Lower lobe of right lung (tissue), 2 donors: ENCODE results near the gene HOXA5. TPM values are rescaled to one million over a fixed set of nuclear protein-coding genes. Genes with fewer than 3 reads are reported as not detected.

Experiments
- ATAC-seq, 2 donors: fragments of 200-7000 bp; cut with Tn5 transposase; one replicate each; pipeline ENCODE4 v1.9.1; 2020 to 2022; ENCODE audit warnings: mild to moderate bottlenecking in 2 of 2, moderate library complexity in 2 of 2
- DNase-seq: peaks from one replicate; pipeline ENCODE4 v3.0.0-alpha.2; 2020
- H3K27ac ChIP-seq: fragments of 200-600 bp; one replicate; pipeline ENCODE4 v1.8.0; 2022
- H3K27me3 ChIP-seq: fragments of 200-600 bp; one replicate; pipeline ENCODE4 v1.8.0; 2022; ENCODE audit warnings: low read depth
- H3K36me3 ChIP-seq: fragments of 200-600 bp; one replicate; pipeline ENCODE4 v1.8.0; 2022; ENCODE audit warnings: mild to moderate bottlenecking
- H3K4me1 ChIP-seq: fragments of 200-600 bp; one replicate; pipeline ENCODE4 v1.8.0; 2022
- H3K4me3 ChIP-seq: fragments of 200-600 bp; one replicate; pipeline ENCODE4 v1.8.0; 2022; ENCODE audit warnings: mild to moderate bottlenecking
- H3K9me3 ChIP-seq: fragments of 200-600 bp; one replicate; pipeline ENCODE4 v1.8.0; 2022
- intact Hi-C: fragments of 100-400 bp; cut with DNase I; formaldehyde crosslinking; loops from one replicate; pipeline ENCODE4 v1.11.0; 2022
- total RNA-seq: library from RNA; stranded (reverse); fragmentation: NEBNext Ultra II Directional; extraction: Animal tissue kit (Norgen Biotek cat#: 25700); gene quantifications from one replicate; pipeline ENCODE4 v1.2.1, GENCODE V29; 2021
- TF ChIP-seq, protein P1 (sequence below): fragments of 200-600 bp; IDR thresholded peaks from one replicate; pipeline ENCODE4 v1.8.0; 2022; ENCODE audit warnings: antibody characterized with exemption, mild to moderate bottlenecking
- donor health status: DM: no; HTN: yes; CAD: no; lungs with severe emphysema.

The HOXA5 gene
- total RNA-seq, 1 donor from 2014 or later: 16.0 TPM

DNA sequence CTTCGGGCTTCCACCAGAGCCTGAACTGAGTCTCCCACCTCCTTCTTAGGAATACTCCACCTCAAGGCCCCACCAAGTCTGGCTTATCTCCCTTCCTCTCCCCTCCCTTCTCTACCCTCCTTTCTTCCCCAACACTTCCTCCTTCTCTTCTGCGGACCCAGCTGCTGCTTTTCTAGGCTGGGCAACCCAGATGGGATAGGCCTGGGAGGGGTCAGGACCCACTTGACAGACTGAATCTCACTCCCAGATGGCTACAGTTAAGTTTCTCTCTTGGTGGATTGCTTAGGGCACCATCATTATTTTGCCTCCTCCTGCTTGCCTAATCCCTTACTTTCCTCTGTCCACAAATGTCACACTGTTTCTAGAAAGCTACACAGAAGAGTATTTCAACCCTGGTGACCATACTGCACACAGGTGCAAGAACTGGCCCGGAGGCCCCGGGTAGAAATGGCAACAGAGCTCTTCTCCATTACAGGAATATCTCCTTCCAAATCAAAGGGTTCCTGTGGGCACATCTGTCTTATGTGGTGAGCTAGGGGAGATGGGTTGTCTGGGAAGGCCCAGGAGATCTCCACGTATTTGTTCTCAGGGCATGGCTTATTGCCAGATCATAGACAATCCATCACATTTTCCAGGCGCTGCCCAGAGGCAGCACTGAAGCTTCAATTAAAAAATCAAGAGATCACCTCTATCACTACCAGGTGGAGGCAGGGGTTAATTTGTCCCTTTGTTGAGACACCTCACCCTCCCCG lies 46.7 kb upstream of the HOXA5 start:
- TF ChIP-seq, protein P1, sequence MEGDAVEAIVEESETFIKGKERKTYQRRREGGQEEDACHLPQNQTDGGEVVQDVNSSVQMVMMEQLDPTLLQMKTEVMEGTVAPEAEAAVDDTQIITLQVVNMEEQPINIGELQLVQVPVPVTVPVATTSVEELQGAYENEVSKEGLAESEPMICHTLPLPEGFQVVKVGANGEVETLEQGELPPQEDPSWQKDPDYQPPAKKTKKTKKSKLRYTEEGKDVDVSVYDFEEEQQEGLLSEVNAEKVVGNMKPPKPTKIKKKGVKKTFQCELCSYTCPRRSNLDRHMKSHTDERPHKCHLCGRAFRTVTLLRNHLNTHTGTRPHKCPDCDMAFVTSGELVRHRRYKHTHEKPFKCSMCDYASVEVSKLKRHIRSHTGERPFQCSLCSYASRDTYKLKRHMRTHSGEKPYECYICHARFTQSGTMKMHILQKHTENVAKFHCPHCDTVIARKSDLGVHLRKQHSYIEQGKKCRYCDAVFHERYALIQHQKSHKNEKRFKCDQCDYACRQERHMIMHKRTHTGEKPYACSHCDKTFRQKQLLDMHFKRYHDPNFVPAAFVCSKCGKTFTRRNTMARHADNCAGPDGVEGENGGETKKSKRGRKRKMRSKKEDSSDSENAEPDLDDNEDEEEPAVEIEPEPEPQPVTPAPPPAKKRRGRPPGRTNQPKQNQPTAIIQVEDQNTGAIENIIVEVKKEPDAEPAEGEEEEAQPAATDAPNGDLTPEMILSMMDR: no peak
- Histone ChIP-seq H3K9me3 (no peaks in the 10 kb centered on the region), H3K4me3 (no peak overlapping the region), H3K27me3 (peaks cover 100% of the 10 kb centered on the region), H3K36me3 (no peaks in the 10 kb centered on the region), H3K27ac (no peak overlapping the region), H3K4me1 (peaks cover 49% of the 10 kb centered on the region)
- ATAC-seq: no peak
- no peak for DNase-seq
- intact Hi-C loops: loop anchor here (10.0 kb wide), 1 partner anchor 895 kb away; no protein-coding TSS in a partner anchor

DNA sequence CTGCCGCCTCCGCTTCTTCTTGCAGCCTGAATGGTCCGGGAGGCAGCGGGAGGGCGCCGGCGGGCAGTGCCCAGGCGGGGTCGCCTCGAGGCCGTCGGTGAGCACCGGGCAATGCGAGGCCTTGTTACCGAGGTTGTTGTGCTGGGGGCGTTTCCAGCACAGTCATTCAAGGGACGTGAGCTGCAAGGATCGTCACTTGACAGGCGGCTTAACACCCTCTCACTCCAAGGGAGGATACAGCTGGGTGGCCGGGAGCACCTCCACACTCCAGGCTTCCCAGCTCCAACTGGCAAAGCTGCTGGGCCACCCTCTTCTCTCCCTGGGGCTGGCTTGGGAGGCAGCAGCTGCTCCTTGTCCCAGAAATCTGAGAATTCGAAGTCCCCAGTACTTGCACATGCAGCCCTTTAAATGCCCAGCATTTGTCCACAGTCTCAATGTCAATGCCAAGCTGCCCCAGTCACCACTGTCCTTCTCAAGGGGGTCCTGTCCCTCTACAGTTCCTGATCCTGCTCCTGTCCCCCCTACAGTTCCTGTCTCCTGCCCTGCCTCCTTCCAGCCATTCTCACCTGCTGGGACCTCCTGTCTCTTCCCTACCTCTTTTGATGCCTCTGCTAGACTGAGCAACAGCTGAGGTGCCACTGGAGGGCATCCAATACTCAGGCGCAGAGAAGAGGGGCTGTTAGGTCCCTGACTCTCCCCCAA lies 46.0 kb upstream of the HOXA5 start:
- TF ChIP-seq, protein P1: no peak
- Histone ChIP-seq H3K4me3 (peak overlapping the region; percentile 34), H3K27ac (no peak overlapping the region), H3K9me3 (no peaks in the 10 kb centered on the region), H3K4me1 (peaks cover 56% of the 10 kb centered on the region), H3K36me3 (no peaks in the 10 kb centered on the region), H3K27me3 (peaks cover 100% of the 10 kb centered on the region)
- ATAC-seq: no peak
- no peak for DNase-seq
- intact Hi-C loops: no loop called here

DNA sequence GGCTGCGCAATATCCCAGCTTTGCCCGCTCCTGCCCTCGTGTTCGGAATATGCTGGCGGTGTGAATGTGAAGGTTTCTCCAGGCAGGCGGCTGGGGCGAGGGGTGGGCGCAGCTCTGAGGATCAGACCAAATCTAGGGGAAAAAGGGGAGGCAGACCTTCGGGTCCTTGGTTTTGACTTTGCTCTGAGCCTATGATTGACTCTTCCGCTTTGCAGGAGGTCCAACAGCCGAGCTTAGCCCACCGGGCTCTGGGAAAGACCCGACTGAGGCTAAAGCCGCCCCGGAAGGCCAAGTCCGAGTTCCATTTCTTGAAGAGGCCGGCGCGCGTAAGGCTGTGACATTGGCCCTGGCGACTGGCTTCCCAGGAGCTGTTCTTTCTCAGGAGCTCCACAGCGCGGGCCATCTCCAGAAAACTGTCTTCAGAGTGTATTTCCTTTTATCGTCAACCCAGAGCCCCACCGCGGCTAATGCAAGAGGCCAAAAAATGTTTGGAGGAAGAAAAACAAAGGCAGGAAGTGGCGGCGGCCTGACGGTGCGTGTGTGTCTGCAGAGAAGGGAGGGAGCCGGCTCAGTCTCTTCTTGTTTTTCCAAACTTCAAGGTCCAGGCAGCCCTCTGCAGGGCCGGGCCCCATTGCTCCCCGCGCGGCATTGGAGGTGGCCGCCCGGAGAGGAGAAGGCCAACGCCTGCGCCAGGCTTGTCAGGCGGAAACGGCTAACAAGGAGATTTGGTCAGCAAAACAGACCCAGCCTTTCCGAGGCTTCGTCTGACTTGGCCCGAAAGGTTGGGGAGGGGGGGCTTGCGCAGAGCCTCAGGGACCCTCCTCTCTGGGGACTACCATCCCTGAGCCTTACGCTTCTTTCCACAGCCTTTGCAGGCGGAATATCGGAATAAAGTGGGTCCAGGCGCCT lies 45.2 kb upstream of the HOXA5 start:
- ATAC-seq: peak in 1 of 2 donors; percentile 21

DNA sequence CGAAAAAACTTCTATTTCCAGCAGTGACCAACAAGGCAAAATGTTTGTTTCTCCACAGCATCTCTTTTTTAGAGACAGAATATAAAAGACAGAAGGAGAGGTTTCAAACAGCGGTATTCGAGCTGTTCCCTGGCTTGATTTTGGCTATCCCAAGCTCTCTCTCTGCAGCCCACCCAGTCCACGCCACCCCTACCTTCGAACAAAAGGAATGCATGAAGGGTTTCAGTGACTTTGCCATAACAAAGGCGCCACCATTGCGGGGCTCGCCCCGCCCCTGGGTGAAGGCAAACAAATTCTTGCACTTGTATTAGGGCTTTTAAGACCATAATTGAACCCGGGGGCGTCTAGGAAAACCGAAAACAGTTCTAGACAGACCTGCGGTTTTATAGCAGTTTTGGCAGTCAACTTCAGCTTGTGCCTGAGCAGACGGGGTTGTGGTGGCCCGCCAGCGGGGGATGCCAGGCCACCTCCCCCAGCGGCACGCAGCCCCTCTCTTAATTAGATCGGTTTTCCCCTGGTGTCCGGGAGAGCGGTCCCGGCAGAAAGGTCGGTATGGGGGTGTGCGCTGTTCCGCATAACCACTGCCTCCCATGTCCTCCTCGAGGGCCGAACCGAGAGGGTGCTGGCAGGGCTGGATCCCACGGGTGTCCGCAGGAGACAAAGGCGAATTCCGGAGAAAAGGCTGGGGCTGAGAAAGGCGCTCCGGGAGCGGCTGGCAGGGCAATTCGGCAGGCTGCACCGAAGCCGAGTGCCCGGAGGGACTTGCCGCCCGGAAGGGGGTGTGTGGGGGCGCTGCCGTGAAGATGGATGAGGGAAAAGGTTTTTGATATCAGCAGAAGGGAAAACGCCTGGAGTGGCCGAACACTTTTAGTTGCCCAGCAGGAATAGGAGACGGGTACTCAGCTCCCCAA lies 44.2 kb upstream of the HOXA5 start:
- DNase-seq: no peak

More for the DNA sequence above, 45.2 kb upstream of the HOXA5 start:
- Histone ChIP-seq H3K27me3 (peaks cover 100% of the 10 kb centered on the region), H3K36me3 (no peaks in the 10 kb centered on the region), H3K4me1 (peaks cover 62% of the 10 kb centered on the region), H3K4me3 (peak overlapping the region; percentile 34), H3K9me3 (no peaks in the 10 kb centered on the region), H3K27ac (no peak overlapping the region)
- no peak for DNase-seq
- intact Hi-C loops: no loop called here
- TF ChIP-seq, protein P1: no peak

More for the DNA sequence above, 44.2 kb upstream of the HOXA5 start:
- Histone ChIP-seq H3K4me1 (peaks cover 58% of the 10 kb centered on the region), H3K4me3 (no peak overlapping the region), H3K9me3 (no peaks in the 10 kb centered on the region), H3K36me3 (no peaks in the 10 kb centered on the region), H3K27ac (no peak overlapping the region), H3K27me3 (peaks cover 100% of the 10 kb centered on the region)
- intact Hi-C loops: no loop called here
- no peak for ATAC-seq
- TF ChIP-seq, protein P1: no peak
